Measurements from ENCODE around the gene ANGPTL5. TPM values are rescaled to one million over a fixed set of nuclear protein-coding genes. Genes with fewer than 3 reads are reported as not detected.

ANGPTL5 gene
- total and polyA plus RNA-seq, 9 donors = 2.8 to 41.0 (median 16.8) TPM

- intact Hi-C loops (cut with DNase I) = loop anchor here in 2 of 4 donors (5.0 to 10.0 kb wide), 2 partner anchors 391 to 393 kb away; no protein-coding TSS in a partner anchor
- Histone ChIP-seq H3K9me3 (no peaks in the 10 kb centered on the region), H3K4me3 (no peak overlapping the region), H3K4me1 (ENCODE audit: insufficient read depth) (no peaks in the 10 kb centered on the region), H3K27ac (no peak overlapping the region), H3K36me3 (no peaks in the 10 kb centered on the region), H3K27me3 (no peaks in the 10 kb centered on the region)
- DNase-seq = no peak
- 9 to 13% (median 11%) methylated on average over 2 of the region's 2 CpGs for WGBS, 3 donors
- TF ChIP-seq POLR2A (IDR thresholded peaks at IDR 0.05) (no peak), EP300 (IDR thresholded peaks at IDR 0.05) (no peak), CTCF (IDR thresholded peaks at IDR 0.05) (peak in 1 of 3 donors; percentile 17)
These were observed 68.1 kb downstream of the ANGPTL5 start for GRCh38 chr11:101848262-101848661.

GRCh38 chr11:101844608-101845007 lies 71.7 kb downstream of the ANGPTL5 start:
- intact Hi-C loops (cut with DNase I) = loop anchor here in 2 of 4 donors (5.0 to 10.0 kb wide), 2 partner anchors 387 to 390 kb away; no protein-coding TSS in a partner anchor
- no peak for DNase-seq
- Histone ChIP-seq H3K9me3 (no peaks in the 10 kb centered on the region), H3K27me3 (no peaks in the 10 kb centered on the region), H3K4me3 (no peak overlapping the region), H3K27ac (no peak overlapping the region), H3K36me3 (no peaks in the 10 kb centered on the region), H3K4me1 (ENCODE audit: insufficient read depth) (no peaks in the 10 kb centered on the region)
- TF ChIP-seq EP300 (IDR thresholded peaks at IDR 0.05) = no peak
- no peak for TF ChIP-seq CTCF (IDR thresholded peaks at IDR 0.05)
- TF ChIP-seq POLR2A (IDR thresholded peaks at IDR 0.05) = no peak

GRCh38 chr11:101840704-101841103 lies 75.6 kb downstream of the ANGPTL5 start:
- H3K4me1 ChIP-seq (ENCODE audit: insufficient read depth) = no peaks in the 10 kb centered on the region

More at GRCh38 chr11:101840704-101841103, 75.6 kb downstream of the ANGPTL5 start:
- Histone ChIP-seq H3K36me3 (no peaks in the 10 kb centered on the region), H3K27me3 (no peaks in the 10 kb centered on the region), H3K27ac (no peak overlapping the region), H3K9me3 (no peaks in the 10 kb centered on the region), H3K4me3 (no peak overlapping the region)
- no peak for DNase-seq
- 29 to 47% (median 35%) methylated on average over 2 of the region's 2 CpGs for WGBS, 3 donors
- TF ChIP-seq POLR2A (IDR thresholded peaks at IDR 0.05) (no peak), CTCF (IDR thresholded peaks at IDR 0.05) (no peak), EP300 (IDR thresholded peaks at IDR 0.05) (no peak)
- intact Hi-C loops (cut with DNase I) = loop anchor here in 1 of 4 donors (10.0 kb wide), 1 partner anchor 386 kb away; no protein-coding TSS in a partner anchor

Other genes starting within 250 kb of the ANGPTL5 start
- gene CEP126, start 1.5 kb downstream of the ANGPTL5 start, total RNA-seq = 10 to 100 TPM in 2 of 7 donors, 1 to 10 TPM in 5; 8.8 to 10.8 (median 9.5) TPM
- 1 to 10 TPM; 5.9 to 7.2 TPM for gene CEP126, start 1.5 kb downstream of the ANGPTL5 start, polyA plus RNA-seq
- gene CFAP300, start 130.9 kb upstream of the ANGPTL5 start, total RNA-seq = 10 to 100 TPM in 1 of 7 donors, 1 to 10 TPM in 6; 2.1 to 20.1 (median 6.1) TPM
- 1 to 10 TPM; 3.0 to 3.9 TPM for gene CFAP300, start 130.9 kb upstream of the ANGPTL5 start, polyA plus RNA-seq
- gene YAP1, start 193.9 kb upstream of the ANGPTL5 start, total RNA-seq = 100 to 1,000 TPM; 104 to 184 (median 147) TPM
- gene YAP1, start 193.9 kb upstream of the ANGPTL5 start, polyA plus RNA-seq = 100 to 1,000 TPM in 1 of 2 donors, 10 to 100 TPM in 1; 70.3 to 152 TPM